SK-N-SH treated with all-trans-retinoic acid at 6 μM for 48 hours (cell line): ENCODE results near the gene HCFC1R1.

Experiments
- ATAC-seq: fragments of 200-7000 bp; cut with Tn5 transposase; 3 replicates; pipeline ENCODE4 v1.9.1; 2020; ENCODE audit warnings: mild to moderate bottlenecking, moderate library complexity
- ARNTL ChIP-seq: fragments of 450-650 bp; formaldehyde crosslinking; IDR thresholded peaks from 2 replicates; pipeline ENCODE4 v1.5.0; 2020; ENCODE audit warnings: low read depth, mild to moderate bottlenecking, moderate library complexity, borderline replicate concordance
- BACH2 ChIP-seq: fragments of 250-450 bp; sonication (Bioruptor Pico); IDR thresholded peaks from 2 replicates; pipeline ENCODE4 v1.9.0; 2021; ENCODE audit warnings: mild to moderate bottlenecking, borderline replicate concordance
- CSDC2 ChIP-seq: fragments of 250-450 bp; sonication (Bioruptor Pico); IDR thresholded peaks from 2 replicates; pipeline ENCODE4 v1.5.0; 2020; ENCODE audit warnings: mild to moderate bottlenecking, moderate library complexity
- ESRRG ChIP-seq: fragments of 250-450 bp; sonication (Bioruptor Pico); IDR thresholded peaks from 2 replicates; pipeline ENCODE4 v1.6.1; 2021; ENCODE audit warnings: mild to moderate bottlenecking
- GLIS3 ChIP-seq: fragments of 250-450 bp; sonication (Bioruptor Pico); IDR thresholded peaks from 2 replicates; pipeline ENCODE4 v1.5.0; 2020; ENCODE audit warnings: mild to moderate bottlenecking, moderate library complexity
- ISL1 ChIP-seq: fragments of 250-450 bp; sonication (Bioruptor Pico); IDR thresholded peaks from 2 replicates; pipeline ENCODE4 v2.1.2; 2022; ENCODE audit warnings: mild to moderate bottlenecking, moderate library complexity
- OSR1 ChIP-seq: fragments of 250-450 bp; sonication (Bioruptor Pico); IDR thresholded peaks from 2 replicates; pipeline ENCODE4 v1.8.0; 2022; ENCODE audit warnings: moderate library complexity, mild to moderate bottlenecking, inconsistent platforms
- PPARA ChIP-seq: fragments of 250-450 bp; sonication (Bioruptor Pico); IDR thresholded peaks from 2 replicates; pipeline ENCODE4 v1.5.0; 2020; ENCODE audit warnings: mild to moderate bottlenecking, borderline replicate concordance
- RARB ChIP-seq: fragments of 250-450 bp; sonication (Bioruptor Pico); IDR thresholded peaks from 2 replicates; pipeline ENCODE4 v1.8.0; 2021; ENCODE audit warnings: mild to moderate bottlenecking, moderate library complexity
- TCF4 ChIP-seq: fragments of 250-450 bp; sonication (Bioruptor Pico); IDR thresholded peaks from 2 replicates; pipeline ENCODE4 v1.8.0; 2021; ENCODE audit warnings: mild to moderate bottlenecking, moderate library complexity, borderline replicate concordance
- TOX ChIP-seq: fragments of 250-450 bp; sonication (Bioruptor Pico); IDR thresholded peaks from 2 replicates; pipeline ENCODE4 v1.8.0; 2021; ENCODE audit warnings: mild to moderate bottlenecking, moderate library complexity, borderline replicate concordance
- ZC3H10 ChIP-seq: fragments of 250-450 bp; sonication (Bioruptor Pico); IDR thresholded peaks from 2 replicates; pipeline ENCODE4 v1.5.1; 2021; ENCODE audit warnings: mild to moderate bottlenecking, moderate library complexity
- ZFP3 ChIP-seq: fragments of 250-450 bp; sonication (Bioruptor Pico); IDR thresholded peaks from 2 replicates; pipeline ENCODE4 v1.5.0; 2020; ENCODE audit warnings: mild to moderate bottlenecking, moderate library complexity
- ZFP30 ChIP-seq: fragments of 450-650 bp; formaldehyde crosslinking; IDR thresholded peaks from 2 replicates; pipeline ENCODE4 v1.5.0; 2022; ENCODE audit warnings: mild to moderate bottlenecking, moderate library complexity
- ZNF8 ChIP-seq: fragments of 450-650 bp; formaldehyde crosslinking; IDR thresholded peaks from 2 replicates; pipeline ENCODE4 v1.5.0; 2020; ENCODE audit warnings: mild to moderate bottlenecking, moderate library complexity
- TF ChIP-seq, protein P1 (sequence below): fragments of 250-450 bp; sonication (Bioruptor Pico); IDR thresholded peaks from 2 replicates; pipeline ENCODE4 v1.5.1; 2020; ENCODE audit warnings: low read depth, mild to moderate bottlenecking, moderate library complexity
- TF ChIP-seq, protein P2 (sequence below): fragments of 250-450 bp; sonication (Bioruptor Pico); IDR thresholded peaks from 2 replicates; pipeline ENCODE4 v1.8.0; 2021; ENCODE audit warnings: low read depth, mild to moderate bottlenecking, moderate library complexity, borderline replicate concordance
- TF ChIP-seq, protein P3 (sequence below): fragments of 250-450 bp; sonication (Bioruptor Pico); IDR thresholded peaks from 2 replicates; pipeline ENCODE4 v1.8.0; 2020; ENCODE audit warnings: mild to moderate bottlenecking, moderate library complexity, borderline replicate concordance

The HCFC1R1 gene

GRCh38 chr16:2996298-2996697, 27.4 kb downstream of the HCFC1R1 start:
- TF ChIP-seq BACH2 (CRISPR knock-in tag) (no peak), ISL1 (no peak), CSDC2 (CRISPR knock-in tag) (no peak), RARB (no peak), ESRRG (no peak), TCF4 (CRISPR knock-in tag) (no peak), PPARA (CRISPR knock-in tag) (no peak), TOX (CRISPR knock-in tag) (no peak), ZFP30 (CRISPR knock-in tag) (no peak), ARNTL (no peak), ZFP3 (CRISPR knock-in tag) (no peak)
- TF ChIP-seq, protein P1, sequence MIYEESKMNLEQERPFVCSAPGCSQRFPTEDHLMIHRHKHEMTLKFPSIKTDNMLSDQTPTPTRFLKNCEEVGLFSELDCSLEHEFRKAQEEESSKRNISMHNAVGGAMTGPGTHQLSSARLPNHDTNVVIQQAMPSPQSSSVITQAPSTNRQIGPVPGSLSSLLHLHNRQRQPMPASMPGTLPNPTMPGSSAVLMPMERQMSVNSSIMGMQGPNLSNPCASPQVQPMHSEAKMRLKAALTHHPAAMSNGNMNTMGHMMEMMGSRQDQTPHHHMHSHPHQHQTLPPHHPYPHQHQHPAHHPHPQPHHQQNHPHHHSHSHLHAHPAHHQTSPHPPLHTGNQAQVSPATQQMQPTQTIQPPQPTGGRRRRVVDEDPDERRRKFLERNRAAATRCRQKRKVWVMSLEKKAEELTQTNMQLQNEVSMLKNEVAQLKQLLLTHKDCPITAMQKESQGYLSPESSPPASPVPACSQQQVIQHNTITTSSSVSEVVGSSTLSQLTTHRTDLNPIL, result no peak
- TF ChIP-seq, protein P2, sequence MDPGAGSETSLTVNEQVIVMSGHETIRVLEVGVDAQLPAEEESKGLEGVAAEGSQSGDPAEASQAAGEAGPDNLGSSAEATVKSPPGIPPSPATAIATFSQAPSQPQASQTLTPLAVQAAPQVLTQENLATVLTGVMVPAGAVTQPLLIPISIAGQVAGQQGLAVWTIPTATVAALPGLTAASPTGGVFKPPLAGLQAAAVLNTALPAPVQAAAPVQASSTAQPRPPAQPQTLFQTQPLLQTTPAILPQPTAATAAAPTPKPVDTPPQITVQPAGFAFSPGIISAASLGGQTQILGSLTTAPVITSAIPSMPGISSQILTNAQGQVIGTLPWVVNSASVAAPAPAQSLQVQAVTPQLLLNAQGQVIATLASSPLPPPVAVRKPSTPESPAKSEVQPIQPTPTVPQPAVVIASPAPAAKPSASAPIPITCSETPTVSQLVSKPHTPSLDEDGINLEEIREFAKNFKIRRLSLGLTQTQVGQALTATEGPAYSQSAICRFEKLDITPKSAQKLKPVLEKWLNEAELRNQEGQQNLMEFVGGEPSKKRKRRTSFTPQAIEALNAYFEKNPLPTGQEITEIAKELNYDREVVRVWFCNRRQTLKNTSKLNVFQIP (CRISPR knock-in tag), result no peak
- TF ChIP-seq, protein P3, sequence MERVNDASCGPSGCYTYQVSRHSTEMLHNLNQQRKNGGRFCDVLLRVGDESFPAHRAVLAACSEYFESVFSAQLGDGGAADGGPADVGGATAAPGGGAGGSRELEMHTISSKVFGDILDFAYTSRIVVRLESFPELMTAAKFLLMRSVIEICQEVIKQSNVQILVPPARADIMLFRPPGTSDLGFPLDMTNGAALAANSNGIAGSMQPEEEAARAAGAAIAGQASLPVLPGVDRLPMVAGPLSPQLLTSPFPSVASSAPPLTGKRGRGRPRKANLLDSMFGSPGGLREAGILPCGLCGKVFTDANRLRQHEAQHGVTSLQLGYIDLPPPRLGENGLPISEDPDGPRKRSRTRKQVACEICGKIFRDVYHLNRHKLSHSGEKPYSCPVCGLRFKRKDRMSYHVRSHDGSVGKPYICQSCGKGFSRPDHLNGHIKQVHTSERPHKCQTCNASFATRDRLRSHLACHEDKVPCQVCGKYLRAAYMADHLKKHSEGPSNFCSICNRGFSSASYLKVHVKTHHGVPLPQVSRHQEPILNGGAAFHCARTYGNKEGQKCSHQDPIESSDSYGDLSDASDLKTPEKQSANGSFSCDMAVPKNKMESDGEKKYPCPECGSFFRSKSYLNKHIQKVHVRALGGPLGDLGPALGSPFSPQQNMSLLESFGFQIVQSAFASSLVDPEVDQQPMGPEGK, result no peak
- no peak for ATAC-seq

GRCh38 chr16:2992383-2993081, 31.2 kb downstream of the HCFC1R1 start:
- TF ChIP-seq GLIS3 (CRISPR knock-in tag) (no peak), ZFP30 (CRISPR knock-in tag) (no peak), TCF4 (CRISPR knock-in tag) (no peak), BACH2 (CRISPR knock-in tag) (no peak), TOX (CRISPR knock-in tag) (no peak), ESRRG (no peak), ISL1 (no peak), OSR1 (no peak), ZC3H10 (CRISPR knock-in tag) (no peak), ZFP3 (CRISPR knock-in tag) (no peak), ZNF8 (no peak)
- TF ChIP-seq, protein P2 (CRISPR knock-in tag), result no peak
- TF ChIP-seq, protein P3, result no peak
- no peak for ATAC-seq

DNA sequence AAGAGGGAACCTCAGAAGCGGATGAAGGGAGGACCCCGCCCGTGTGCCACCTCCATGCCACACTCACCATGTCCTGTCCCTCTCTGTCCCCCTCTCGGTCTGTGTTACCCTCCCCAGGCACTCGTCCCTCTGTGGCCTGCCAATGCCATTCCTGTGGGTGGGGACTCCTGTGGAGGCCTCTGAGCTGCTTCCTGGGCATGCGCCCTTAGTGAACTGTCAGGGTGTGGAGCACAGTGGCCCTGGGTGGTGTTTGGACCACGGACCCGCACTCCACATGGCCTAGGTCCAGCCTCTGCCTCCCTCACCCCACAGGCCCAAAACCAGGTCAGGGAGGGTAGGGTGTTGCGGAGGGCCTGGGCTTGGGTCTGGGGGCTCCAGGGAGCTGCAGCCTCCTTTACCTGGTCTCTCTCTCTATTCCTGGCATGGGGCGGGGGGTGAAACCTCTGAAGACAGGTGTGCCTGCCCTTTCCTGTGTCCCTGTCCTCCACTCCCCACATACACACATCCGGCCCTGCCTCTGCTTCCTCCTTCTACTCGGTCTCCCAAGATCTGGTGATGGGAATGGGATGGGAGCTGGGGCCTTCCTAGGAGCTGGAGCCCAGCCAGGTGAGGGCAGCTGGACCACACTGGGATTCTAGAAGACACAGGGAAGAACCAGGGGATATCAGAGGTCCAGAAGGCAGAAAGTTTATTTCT, 32.0 kb downstream of the HCFC1R1 start:
- ATAC-seq, result no peak
- TF ChIP-seq RARB, result no peak
- TF ChIP-seq, protein P3, result no peak
